Spleen (tissue), 7 donors: ENCODE measurements around the gene ITPR2.

ENCODE experiments used
- CTCF ChIP-seq, 11 experiments: fragments of 200-600 bp in 7 of 11; fragments of 450-650 bp in 4 of 11; sonication (generic) in 4 of 11; IDR thresholded peaks in 8 of 11; conservative IDR thresholded peaks in 3 of 11; 1 replicate in 7 of 11; 2 replicates in 4 of 11; pipeline versions ENCODE4 v1.4.0 to v1.8.0; 2016 to 2021; ENCODE audit warnings: antibody characterized with exemption in 11 of 11, inconsistent platforms in 4 of 11, mild to moderate bottlenecking in 1 of 11
- POLR2A ChIP-seq, 3 donors: fragments of 450-650 bp; IDR thresholded peaks; one replicate each; pipeline ENCODE4 v1.5.1; 2017; ENCODE audit warnings: antibody characterized with exemption in 3 of 3, mild to moderate bottlenecking in 1 of 3
- POLR2AphosphoS5 ChIP-seq, 3 donors: sonication (generic); formaldehyde crosslinking; IDR thresholded peaks; one replicate each; pipeline ENCODE4 v1.5.1; 2017; ENCODE audit warnings: antibody characterized with exemption in 3 of 3
- donor health status: DM: no; HTN: no; CAD: no; lungs with moderate emphysema.
- donor health status: DM: no; HTN: no; CAD: no.
- donor health status: DM: no; HTN: no; CAD: no.

- TF ChIP-seq POLR2AphosphoS5 (IDR thresholded peaks at IDR 0.05) (no peak), CTCF (IDR thresholded peaks at IDR 0.05 in 8 of 11, conservative IDR thresholded peaks at IDR 0.05 in 3 of 11) (no peak), POLR2A (IDR thresholded peaks at IDR 0.05) (no peak)
Observed at GRCh38 chr12:26870491-26871419, 37.8 kb upstream of the ITPR2 start.
